Stimulated activated CD4-positive, alpha-beta T cell treated with anti-CD3 and anti-CD28 coated beads, Interleukin-2, amount 100 ng/mL, for 24 hours (primary cell): Measurements from ENCODE around the gene MT1A.
"Not testable (repeated sequence)": the region's sequence is repeated elsewhere in the genome, so short reads cannot be mapped to it uniquely, and the experiment has no call there.

Experiments used
- DNase-seq, 2 donors: peaks; one replicate each; pipeline ENCODE4 v3.0.0-alpha.2; 2020

MT1A gene

GRCh38 chr16:56658327-56658875 is 19.9 kb downstream of the MT1A start:
- DNase-seq = no peak

GRCh38 chr16:56662357-56663354 is 24.2 kb downstream of the MT1A start:
- DNase-seq = peak; percentile 40 to 49

- no peak for DNase-seq
These were observed 26.0 kb downstream of the MT1A start for GRCh38 chr16:56664506-56664905.

- DNase-seq = not testable (repeated sequence)
These were observed 27.1 kb downstream of the MT1A start for GRCh38 chr16:56665286-56666261.

GRCh38 chr16:56667581-56668571 is 29.4 kb downstream of the MT1A start, which contains the start of gene MT1G:
Gene MT1G, minus strand, starts transcription at chr16:56668065. Its CDS starts 72 bp downstream, at chr16:56667993.
- peak; percentile 45 to 53 for DNase-seq

GRCh38 chr16:56669005-56669839 is 30.8 kb downstream of the MT1A start, which contains the start of gene MT1H:
Gene MT1H, plus strand, starts transcription at chr16:56669814. Its CDS starts 71 bp downstream, at chr16:56669885.
- DNase-seq = peak in 1 of 2 donors; percentile 31

GRCh38 chr16:56669840-56670619 is 31.6 kb downstream of the MT1A start:
- no peak for DNase-seq

- no peak for DNase-seq
These were observed 32.1 kb downstream of the MT1A start for GRCh38 chr16:56670620-56670934.

- not testable (repeated sequence) for DNase-seq
These were observed 33.2 kb downstream of the MT1A start for GRCh38 chr16:56671691-56672090.

GRCh38 chr16:56672171-56672570 is 33.7 kb downstream of the MT1A start:
- DNase-seq = not testable (repeated sequence)

- DNase-seq = no peak
These were observed 34.5 kb downstream of the MT1A start for GRCh38 chr16:56672761-56673536.

GRCh38 chr16:56673921-56674320 is 35.5 kb downstream of the MT1A start:
- DNase-seq = peak in 1 of 2 donors; percentile 34

GRCh38 chr16:56674570-56674969 is 36.1 kb downstream of the MT1A start:
- not testable (repeated sequence) for DNase-seq

GRCh38 chr16:56675685-56676210 is 37.3 kb downstream of the MT1A start:
- DNase-seq = peak; percentile 54 to 67

- DNase-seq = no peak
These were observed 39.0 kb downstream of the MT1A start for GRCh38 chr16:56677474-56677873.

- DNase-seq = no peak
These were observed 40.7 kb downstream of the MT1A start for GRCh38 chr16:56679078-56679730.

GRCh38 chr16:56679818-56680217 is 41.4 kb downstream of the MT1A start:
- no peak for DNase-seq
